ENCODE measurements around the gene GGT7. TPM values are rescaled to one million over a fixed set of nuclear protein-coding genes. Genes with fewer than 3 reads are reported as not detected.
"Not testable (repeated sequence)": the region's sequence is repeated elsewhere in the genome, so short reads cannot be mapped to it uniquely, and the experiment has no call there.

The GGT7 gene
- total and polyA plus RNA-seq, 8 donors, result 12.1 to 30.3 (median 15.7) TPM

DNA sequence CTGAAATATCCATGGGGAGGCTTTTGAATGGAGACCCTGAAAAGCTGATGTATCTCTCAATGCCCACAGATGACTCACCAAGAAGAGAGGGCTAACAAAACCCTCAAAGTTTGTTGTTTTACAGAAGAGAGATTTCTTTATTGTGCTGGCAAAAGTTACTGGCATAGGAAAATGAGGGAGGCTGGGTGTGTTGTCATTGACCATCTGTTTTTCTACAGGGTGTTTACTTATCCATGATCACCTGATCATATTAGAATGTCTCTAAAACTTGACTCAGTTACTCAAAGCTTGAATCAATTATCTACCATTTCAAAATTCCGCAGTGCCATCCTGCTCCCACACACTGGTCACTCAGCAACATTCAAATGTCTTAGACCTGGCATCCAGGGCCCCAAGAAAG, 57.0 kb downstream of the GGT7 start:
- ATAC-seq (no peak), FAIRE-seq (no peak), DNase-seq (no peak)
- H3K4me3 ChIP-seq, result no peak overlapping the region
- no peak overlapping the region for H3K27ac ChIP-seq
- peaks cover 6 to 13% (median 12%) of the 10 kb centered on the region in 3 donors for H3K4me1 ChIP-seq
- H3K27me3 ChIP-seq, result no peaks in the 10 kb centered on the region
- no peaks in the 10 kb centered on the region for H3K36me3 ChIP-seq
- TF ChIP-seq CTCF (IDR thresholded peaks at IDR 0.05), result no peak
- WGBS, 2 donors, result 87 to 93% methylated on average over 1 of the region's 1 CpG
- intact Hi-C loops (cut with DNase I), result no loop called here
- no peaks in the 10 kb centered on the region for H3K9me3 ChIP-seq

DNA sequence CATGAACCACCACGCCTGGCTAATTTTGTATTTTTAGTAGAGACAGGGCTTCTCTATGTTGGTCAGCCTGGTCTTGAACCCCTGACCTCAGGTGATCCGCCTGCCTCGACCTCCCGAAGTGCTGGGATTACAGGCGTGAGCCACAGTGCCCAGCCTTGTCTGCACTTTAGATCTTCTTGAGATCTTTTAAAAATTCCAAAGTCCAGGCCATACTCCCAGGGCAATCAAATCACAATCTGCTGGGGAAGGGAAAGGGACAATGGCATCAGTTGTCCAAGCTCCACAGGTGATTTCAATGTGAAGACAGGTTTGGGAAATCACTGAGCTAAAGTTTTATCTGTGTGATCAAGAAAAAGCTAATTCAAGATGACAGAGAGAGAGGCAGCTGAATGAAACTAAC, 64.1 kb downstream of the GGT7 start:
- Histone ChIP-seq H3K36me3 (no peaks in the 10 kb centered on the region), H3K27me3 (no peaks in the 10 kb centered on the region), H3K4me1 (peaks cover 0 to 10% (median 0%) of the 10 kb centered on the region in 3 donors), H3K4me3 (no peak overlapping the region), H3K9me3 (no peaks in the 10 kb centered on the region), H3K27ac (no peak overlapping the region)
- TF ChIP-seq CTCF (IDR thresholded peaks at IDR 0.05), result no peak
- no peak for ATAC-seq
- intact Hi-C loops (cut with DNase I), result no loop called here
- DNase-seq, result no peak
- WGBS, 2 donors, result 96 to 98% methylated on average over 5 of the region's 5 CpGs
- FAIRE-seq, result no peak

- H3K27ac ChIP-seq; H3K27me3 ChIP-seq; H3K9me3 ChIP-seq; intact Hi-C loops (cut with DNase I); H3K4me3 ChIP-seq; FAIRE-seq; H3K36me3 ChIP-seq; ATAC-seq: not testable (repeated sequence)
- H3K4me1 ChIP-seq, result peaks cover 0 to 10% (median 0%) of the 10 kb centered on the region in 3 donors
- peak in 1 of 6 donors; percentile 35 for DNase-seq
- 84 to 86% methylated on average over 8 of the region's 8 CpGs for WGBS, 2 donors
Observed at GRCh38 chr20:34807944-34808465, 64.7 kb downstream of the GGT7 start.

DNA sequence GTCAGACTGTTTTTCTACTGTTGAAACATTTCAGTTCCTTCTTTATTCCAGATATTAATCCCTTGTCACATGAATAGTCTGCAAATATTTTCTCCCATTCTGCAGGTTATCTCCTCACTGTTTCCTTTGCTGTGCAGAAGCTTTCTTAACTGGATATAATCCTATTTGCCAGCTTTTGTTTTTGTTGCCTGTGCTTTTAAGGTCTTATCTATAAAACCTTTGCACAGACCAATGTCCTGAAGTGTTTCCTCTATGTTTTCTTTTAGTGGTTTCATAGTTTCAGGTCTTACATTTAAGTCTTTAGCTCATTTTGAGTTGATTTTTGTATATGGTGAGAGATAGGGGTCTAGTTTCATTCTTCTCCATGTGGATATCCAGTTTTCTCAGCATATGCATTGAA, 66.4 kb downstream of the GGT7 start:
- TF ChIP-seq CTCF (IDR thresholded peaks at IDR 0.05), result no peak
- Histone ChIP-seq H3K4me1 (peaks cover 0 to 10% (median 0%) of the 10 kb centered on the region in 3 donors), H3K36me3 (no peaks in the 10 kb centered on the region), H3K27ac (no peak overlapping the region), H3K27me3 (no peaks in the 10 kb centered on the region), H3K9me3 (no peaks in the 10 kb centered on the region), H3K4me3 (no peak overlapping the region)
- no peak for FAIRE-seq
- ATAC-seq, result no peak
- DNase-seq, result no peak
- intact Hi-C loops (cut with DNase I), result no loop called here

DNA sequence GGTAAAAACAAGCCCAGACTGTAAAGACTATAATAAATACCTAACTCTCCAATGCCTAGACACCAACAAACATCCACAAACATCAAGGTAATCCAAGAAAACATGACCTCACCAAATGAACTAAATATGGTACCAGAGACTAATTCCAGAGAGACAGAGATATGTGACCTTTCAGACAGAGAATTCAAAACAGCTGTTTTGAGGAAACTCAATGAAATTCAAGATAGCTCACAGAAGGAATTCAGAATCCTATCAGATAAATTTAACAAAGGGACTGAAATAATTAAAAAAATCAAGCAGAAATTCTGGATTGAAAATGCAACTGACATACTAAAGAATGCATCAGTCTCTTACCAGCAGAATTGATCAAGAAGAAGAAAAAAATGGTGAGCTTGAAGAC, 73.8 kb downstream of the GGT7 start:
- H3K4me1 ChIP-seq, result peaks cover 0 to 9% (median 0%) of the 10 kb centered on the region in 3 donors
- intact Hi-C loops (cut with DNase I), result no loop called here
- DNase-seq, result no peak
- no peak for TF ChIP-seq CTCF (IDR thresholded peaks at IDR 0.05)
- no peaks in the 10 kb centered on the region for H3K9me3 ChIP-seq
- no peak overlapping the region for H3K4me3 ChIP-seq
- no peaks in the 10 kb centered on the region for H3K27me3 ChIP-seq
- H3K36me3 ChIP-seq, result no peaks in the 10 kb centered on the region
- FAIRE-seq, result no peak
- ATAC-seq, result no peak
- no peak overlapping the region for H3K27ac ChIP-seq

Measured in pancreas (tissue), 10 donors.